Right atrium auricular region (tissue), 2 donors: ENCODE measurements around the gene PNPLA2. TPM values are rescaled to one million over a fixed set of nuclear protein-coding genes. Genes with fewer than 3 reads are reported as not detected.

Source experiments
- DNase-seq: peaks from one replicate; pipeline ENCODE4 v3.0.0-alpha.2; 2019; ENCODE audit warnings: low spot score
- H3K27ac ChIP-seq, 2 donors: fragments of 200-600 bp; sonication (generic); 1 replicate in 1 of 2; 2 replicates in 1 of 2; pipeline ENCODE4 v1.5.1; 2016 to 2019
- H3K27me3 ChIP-seq, 2 donors: fragments of 200-600 bp; sonication (generic); one replicate each; pipeline versions ENCODE4 v1.5.1 to v1.6.0; 2017 to 2019
- H3K36me3 ChIP-seq: fragments of 200-600 bp; sonication (generic); one replicate; pipeline ENCODE4 v1.5.1; 2016
- H3K4me1 ChIP-seq, 2 donors: fragments of 200-600 bp; sonication (generic); one replicate each; pipeline versions ENCODE4 v1.5.1 to v1.6.0; 2017 to 2019
- H3K4me3 ChIP-seq, 2 donors: fragments of 200-600 bp; sonication (generic); 1 replicate in 1 of 2; 2 replicates in 1 of 2; pipeline ENCODE4 v1.5.1; 2017 to 2019; ENCODE audit warnings: mild to moderate bottlenecking in 1 of 2, moderate library complexity in 1 of 2
- H3K9me3 ChIP-seq, 2 donors: fragments of 200-600 bp; sonication (generic); one replicate each; pipeline ENCODE4 v1.5.1; 2019
- total RNA-seq, 2 donors: library from RNA; depleted of rRNA; stranded (reverse); fragments of >200 nt; gene quantifications; one replicate each; pipeline ENCODE4 v1.1.0, GENCODE V29; 2016
- TF ChIP-seq, protein P1 (sequence below), 2 donors: fragments of 200-600 bp; sonication (generic); IDR thresholded peaks; one replicate each; pipeline ENCODE4 v1.5.1; 2019; ENCODE audit warnings: antibody characterized with exemption in 2 of 2

The PNPLA2 gene
- total RNA-seq, 2 donors from 2014 or later: 94.4 to 123 TPM

DNA sequence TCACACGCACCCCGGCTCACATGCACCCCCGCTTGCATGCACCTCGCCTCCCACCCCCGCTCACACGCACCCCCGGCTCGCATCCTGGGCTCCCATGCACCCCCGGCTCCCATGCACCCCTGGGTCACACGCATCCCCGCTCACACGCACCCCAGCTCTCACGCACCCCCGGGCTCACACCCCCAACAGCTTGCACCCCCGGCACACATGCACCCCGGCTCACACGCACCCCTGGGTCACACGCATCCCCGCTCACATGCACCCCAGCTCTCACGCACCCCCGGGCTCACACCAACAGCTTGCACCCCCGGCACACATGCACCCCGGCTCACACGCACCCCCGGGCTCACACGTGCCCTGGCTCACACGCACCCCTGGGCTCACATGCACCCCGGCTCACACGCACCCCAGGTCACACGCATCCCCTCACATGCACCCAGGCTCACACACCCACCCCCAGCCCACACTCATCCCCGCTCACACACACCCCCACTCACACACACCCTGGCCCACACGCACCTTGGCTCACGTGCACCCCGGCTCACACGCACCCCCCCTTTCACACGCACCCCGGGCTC, 40.1 kb downstream of the PNPLA2 start:
- no peaks in the 10 kb centered on the region for H3K27me3 ChIP-seq
- TF ChIP-seq, protein P1, sequence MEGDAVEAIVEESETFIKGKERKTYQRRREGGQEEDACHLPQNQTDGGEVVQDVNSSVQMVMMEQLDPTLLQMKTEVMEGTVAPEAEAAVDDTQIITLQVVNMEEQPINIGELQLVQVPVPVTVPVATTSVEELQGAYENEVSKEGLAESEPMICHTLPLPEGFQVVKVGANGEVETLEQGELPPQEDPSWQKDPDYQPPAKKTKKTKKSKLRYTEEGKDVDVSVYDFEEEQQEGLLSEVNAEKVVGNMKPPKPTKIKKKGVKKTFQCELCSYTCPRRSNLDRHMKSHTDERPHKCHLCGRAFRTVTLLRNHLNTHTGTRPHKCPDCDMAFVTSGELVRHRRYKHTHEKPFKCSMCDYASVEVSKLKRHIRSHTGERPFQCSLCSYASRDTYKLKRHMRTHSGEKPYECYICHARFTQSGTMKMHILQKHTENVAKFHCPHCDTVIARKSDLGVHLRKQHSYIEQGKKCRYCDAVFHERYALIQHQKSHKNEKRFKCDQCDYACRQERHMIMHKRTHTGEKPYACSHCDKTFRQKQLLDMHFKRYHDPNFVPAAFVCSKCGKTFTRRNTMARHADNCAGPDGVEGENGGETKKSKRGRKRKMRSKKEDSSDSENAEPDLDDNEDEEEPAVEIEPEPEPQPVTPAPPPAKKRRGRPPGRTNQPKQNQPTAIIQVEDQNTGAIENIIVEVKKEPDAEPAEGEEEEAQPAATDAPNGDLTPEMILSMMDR (IDR thresholded peaks at IDR 0.05): no peak
- H3K4me1 ChIP-seq: peaks cover 0 to 55% of the 10 kb centered on the region in 2 donors
- H3K9me3 ChIP-seq: no peaks in the 10 kb centered on the region
- peaks cover 2% of the 10 kb centered on the region for H3K36me3 ChIP-seq
- H3K27ac ChIP-seq: no peak overlapping the region
- H3K4me3 ChIP-seq: no peak overlapping the region
- DNase-seq: no peak

DNA sequence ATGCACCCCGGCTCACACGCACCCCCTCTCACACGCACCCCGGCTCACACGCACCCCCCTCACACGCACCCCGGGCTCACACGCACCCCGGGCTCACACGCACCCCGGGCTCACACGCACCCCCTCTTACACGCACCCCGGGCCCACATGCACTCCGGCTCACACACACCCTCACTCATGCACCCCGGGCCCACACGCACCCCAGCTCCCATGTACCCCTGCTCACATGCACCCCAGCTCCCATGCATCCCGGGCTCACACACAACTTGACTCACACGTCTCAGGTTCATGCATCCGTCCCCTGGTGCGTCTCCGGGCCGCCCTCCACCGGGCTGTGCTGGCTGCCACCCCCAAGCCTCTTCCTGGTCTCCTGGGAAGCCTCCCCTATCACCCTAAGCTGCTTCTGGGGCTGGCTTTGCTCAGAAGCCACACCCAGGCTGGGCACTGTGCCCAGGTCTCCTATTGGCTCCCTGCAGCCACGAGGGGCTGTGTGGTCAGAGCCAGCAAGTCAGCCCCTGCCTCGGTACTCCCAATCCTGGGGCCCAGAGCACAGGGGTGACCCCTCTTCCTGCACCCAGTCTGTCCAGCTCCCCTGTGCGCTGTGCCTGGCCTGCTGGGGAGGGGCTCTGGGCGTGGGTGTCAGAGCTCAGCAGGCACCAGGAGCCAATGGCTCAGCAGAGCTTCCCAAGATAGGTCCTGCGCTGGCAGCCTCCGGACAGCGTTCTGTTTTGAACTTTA, 40.8 kb downstream of the PNPLA2 start:
- peaks cover 0 to 55% of the 10 kb centered on the region in 2 donors for H3K4me1 ChIP-seq
- peak; percentile 83 for DNase-seq
- peak overlapping the region in 1 of 2 donors; percentile 2 for H3K4me3 ChIP-seq
- H3K27ac ChIP-seq: peak overlapping the region; percentile 32 to 54
- TF ChIP-seq, protein P1 (IDR thresholded peaks at IDR 0.05): no peak
- H3K9me3 ChIP-seq: no peaks in the 10 kb centered on the region
- no peaks in the 10 kb centered on the region for H3K27me3 ChIP-seq
- peaks cover 9% of the 10 kb centered on the region for H3K36me3 ChIP-seq

DNA sequence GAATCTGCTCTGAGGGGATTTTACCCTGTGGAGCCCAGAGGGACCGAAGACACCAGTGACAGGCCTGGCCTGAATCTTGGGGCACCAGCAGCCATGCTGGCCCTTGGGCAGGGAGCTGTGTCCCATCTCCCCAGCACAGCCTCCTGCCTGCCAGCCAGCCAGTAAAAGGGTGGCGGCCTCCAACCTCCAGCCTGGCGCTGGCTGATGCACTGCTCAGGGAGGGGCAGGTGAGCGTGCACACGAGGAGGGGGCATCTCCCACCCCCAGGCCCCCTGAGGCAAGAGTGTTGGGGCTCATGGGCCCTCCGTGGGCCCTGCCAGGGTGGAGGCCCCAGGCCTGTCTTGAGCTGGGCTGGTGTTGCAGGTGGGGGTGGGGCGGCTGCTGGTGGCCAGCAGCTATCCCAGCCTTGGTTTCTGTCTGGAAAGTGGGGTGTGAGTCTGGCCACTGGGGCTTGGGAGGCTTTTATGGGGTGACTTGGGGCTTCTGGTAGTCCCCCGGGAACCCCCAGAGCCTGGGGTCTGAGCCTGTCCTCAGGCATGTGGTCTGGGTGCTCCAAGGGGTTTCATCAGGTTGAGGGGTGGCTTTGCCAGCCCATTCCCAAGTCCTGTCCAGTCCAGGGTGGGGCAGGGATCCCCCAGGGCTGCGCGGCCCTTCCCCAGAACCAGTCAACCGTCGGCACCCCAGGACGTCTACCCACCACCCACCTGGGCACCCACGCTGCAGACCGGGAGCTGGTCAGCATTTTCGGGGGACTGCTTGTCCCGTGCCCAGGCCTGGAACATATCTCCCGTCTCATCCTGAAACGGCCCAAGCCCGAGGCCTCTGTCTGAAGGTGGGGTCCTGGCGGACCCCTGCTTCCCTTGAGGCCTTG, 41.8 kb downstream of the PNPLA2 start:
- TF ChIP-seq, protein P1 (IDR thresholded peaks at IDR 0.05): no peak
- H3K9me3 ChIP-seq: no peaks in the 10 kb centered on the region
- peak overlapping the region; percentile 32 to 54 for H3K27ac ChIP-seq
- H3K4me3 ChIP-seq: peak overlapping the region in 1 of 2 donors; percentile 2
- no peak for DNase-seq
- H3K27me3 ChIP-seq: no peaks in the 10 kb centered on the region
- H3K36me3 ChIP-seq: peaks cover 19% of the 10 kb centered on the region
- peaks cover 0 to 55% of the 10 kb centered on the region in 2 donors for H3K4me1 ChIP-seq

DNA sequence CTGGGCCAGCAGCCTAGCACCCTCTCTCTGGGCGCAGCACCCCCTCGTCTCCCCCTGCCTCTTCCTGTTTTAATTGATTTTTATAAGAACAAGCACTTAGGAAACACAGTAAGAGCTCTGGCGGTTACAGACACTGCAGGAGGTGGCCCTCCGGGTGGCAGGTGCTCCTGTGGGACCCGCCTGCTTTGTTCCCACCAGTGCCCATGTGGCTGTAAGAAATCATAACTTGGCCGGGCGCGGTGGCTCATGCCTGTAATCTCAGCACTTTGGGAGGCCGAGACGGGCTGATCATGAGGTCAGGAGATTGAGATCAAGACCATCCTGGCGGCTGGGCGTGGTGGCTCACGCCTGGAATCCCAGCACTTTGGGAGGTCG, 42.4 kb downstream of the PNPLA2 start:
- peaks cover 25% of the 10 kb centered on the region for H3K36me3 ChIP-seq
- no peak overlapping the region for H3K4me3 ChIP-seq
- H3K27ac ChIP-seq: peak overlapping the region in 1 of 2 donors; percentile 54
- no peak for DNase-seq
- peaks cover 0 to 49% of the 10 kb centered on the region in 2 donors for H3K4me1 ChIP-seq
- no peaks in the 10 kb centered on the region for H3K27me3 ChIP-seq
- H3K9me3 ChIP-seq: no peaks in the 10 kb centered on the region
- TF ChIP-seq, protein P1 (IDR thresholded peaks at IDR 0.05): no peak

DNA sequence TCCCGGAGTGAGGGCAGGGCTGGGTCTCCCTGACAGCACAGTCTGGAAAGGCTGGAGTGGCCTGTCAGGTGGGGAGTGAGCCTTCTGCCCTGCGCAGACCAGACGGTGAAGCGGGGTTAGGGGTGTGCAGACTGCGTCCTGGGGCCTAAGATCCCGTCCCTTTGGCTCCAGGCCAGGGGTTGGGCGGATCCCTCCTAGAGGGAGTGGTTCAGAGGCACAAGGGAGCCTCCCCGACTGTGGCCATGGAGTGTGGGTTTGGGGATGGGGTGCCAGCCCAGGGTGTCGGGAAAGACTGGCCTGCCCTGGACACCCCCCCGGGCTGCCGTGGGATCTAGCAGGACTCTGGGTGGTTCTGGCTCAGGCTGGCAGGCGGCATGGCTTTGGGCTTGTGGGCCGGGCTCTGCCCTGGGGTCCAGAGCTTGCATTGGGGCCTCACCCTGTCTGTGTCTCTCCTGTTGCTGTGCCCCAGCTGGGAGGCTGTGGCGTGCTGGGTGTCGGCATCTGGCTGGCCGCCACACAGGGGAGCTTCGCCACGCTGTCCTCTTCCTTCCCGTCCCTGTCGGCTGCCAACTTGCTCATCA, 43.5 kb downstream of the PNPLA2 start:
- no peak for DNase-seq
- TF ChIP-seq, protein P1 (IDR thresholded peaks at IDR 0.05): no peak
- Histone ChIP-seq H3K27ac (peak overlapping the region in 1 of 2 donors; percentile 26), H3K4me3 (no peak overlapping the region), H3K36me3 (peaks cover 35% of the 10 kb centered on the region), H3K4me1 (peaks cover 0 to 39% of the 10 kb centered on the region in 2 donors), H3K27me3 (no peaks in the 10 kb centered on the region), H3K9me3 (no peaks in the 10 kb centered on the region)
